ENCODE measurements around the gene TMEM39A.

- TF ChIP-seq CTCF (IDR thresholded peaks at IDR 0.05) (no peak), POLR2A (IDR thresholded peaks at IDR 0.05) (no peak)
Measured at GRCh38 chr3:119492128-119492527, 28.7 kb upstream of the TMEM39A start.
